ENCODE results near the gene FSD2.

DNA sequence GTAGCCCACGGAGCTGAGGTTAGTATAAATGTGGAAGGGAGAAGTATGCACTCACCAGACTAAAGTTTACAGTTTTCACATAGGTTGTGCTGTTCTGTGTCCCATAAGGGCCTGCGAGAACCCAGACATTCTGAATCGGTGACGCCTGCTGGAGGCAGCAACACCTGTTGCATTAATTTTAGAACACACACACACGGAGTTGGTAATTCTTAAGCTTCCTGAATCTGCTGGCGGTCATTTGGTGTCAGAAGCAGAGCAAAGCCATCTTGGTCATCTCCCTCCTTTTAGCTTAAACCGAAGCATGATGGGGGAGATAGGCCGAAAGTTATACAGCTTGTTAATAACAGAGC, 55.1 kb downstream of the FSD2 start:
- TF ChIP-seq CTCF (IDR thresholded peaks at IDR 0.05; ENCODE audit: low read depth, low read length, poor library complexity, severe bottlenecking) (peak; percentile 6), EZH2phosphoT487 (IDR thresholded peaks at IDR 0.05; ENCODE audit: borderline replicate concordance, low read length) (no peak)

Measured in DOHH2 (cell line).